B cell (primary cell): ENCODE results near the gene TEC. TPM values are rescaled to one million over a fixed set of nuclear protein-coding genes. Genes with fewer than 3 reads are reported as not detected.

ENCODE experiments used
- ATAC-seq: fragments of 200-7000 bp; cut with Tn5 transposase; one replicate; pipeline ENCODE4 v1.10.0; 2021; ENCODE audit warnings: low read depth, mild to moderate bottlenecking, moderate number of reproducible peaks, moderate library complexity
- CTCF ChIA-PET: fragments of 350-600 bp; sonication (Branson Sonifier 250); formaldehyde crosslinking; loops from one replicate; lab custom pipeline; 2021; ENCODE audit warnings: antibody characterized with exemption, inconsistent platforms; lab: Charles Lee
- POLR2A ChIA-PET: fragments of 350-600 bp; sonication (Branson Sonifier 250); formaldehyde crosslinking; loops from one replicate; lab custom pipeline; 2021; ENCODE audit warnings: antibody characterized with exemption; lab: Charles Lee
- DNase-seq: peaks from one replicate; pipeline ENCODE4 v3.0.0; 2013
- H2AFZ ChIP-seq: 2 replicates; pipeline ENCODE4 v1.6.1; 2012; ENCODE audit warnings: mild to moderate bottlenecking, low read depth, low read length; ENCODE audit not compliant: insufficient read depth, poor library complexity, severe bottlenecking
- H3K27ac ChIP-seq, 2 donors: 1 replicate in 1 of 2; 2 replicates in 1 of 2; pipeline ENCODE4 v1.5.1; 2012 to 2013; ENCODE audit warnings: low read length in 2 of 2, mild to moderate bottlenecking in 2 of 2, moderate library complexity in 1 of 2
- H3K27me3 ChIP-seq, 4 experiments: fragments of 200-600 bp in 1 of 4; sonication (generic) in 1 of 4; replicated peaks in 1 of 4; 1 replicate in 2 of 4; 2 replicates in 2 of 4; pipeline versions ENCODE4 v1.6.1 to v1.7.0; 2013 to 2016; ENCODE audit warnings: low read length in 3 of 4, mild to moderate bottlenecking in 2 of 4, mixed read lengths in 1 of 4, moderate library complexity in 1 of 4; ENCODE audit not compliant: insufficient read depth in 4 of 4, control insufficient read depth in 3 of 4; ENCODE audit errors: control extremely low read depth in 1 of 4
- H3K36me3 ChIP-seq, 2 experiments: replicated peaks in 1 of 2; 1 replicate in 1 of 2; 2 replicates in 1 of 2; pipeline versions ENCODE4 v1.6.1 to v1.7.1; 2013; ENCODE audit warnings: low read length in 1 of 2; ENCODE audit not compliant: insufficient read depth in 2 of 2, control insufficient read depth in 1 of 2; ENCODE audit errors: control extremely low read depth in 1 of 2, extremely low read depth in 1 of 2
- H3K4me1 ChIP-seq, 2 donors: fragments of 200-600 bp in 1 of 2; sonication (generic) in 1 of 2; 1 replicate in 1 of 2; 2 replicates in 1 of 2; pipeline versions ENCODE4 v1.5.1 to v1.6.1; 2013 to 2017; ENCODE audit warnings: low read length in 2 of 2; ENCODE audit not compliant: control insufficient read depth in 2 of 2, insufficient read depth in 2 of 2
- H3K4me2 ChIP-seq: replicated peaks from 2 replicates; pipeline ENCODE3; 2012; ENCODE audit warnings: mild to moderate bottlenecking, low read depth, low read length; ENCODE audit not compliant: poor library complexity, severe bottlenecking
- H3K4me3 ChIP-seq, 5 experiments: fragments of 200-600 bp in 1 of 5; sonication (generic) in 1 of 5; 1 replicate in 3 of 5; 2 replicates in 2 of 5; pipeline versions ENCODE4 v1.5.1 to v1.7.0; 2011 to 2016; ENCODE audit warnings: low read length in 4 of 5, mild to moderate bottlenecking in 4 of 5, low read depth in 2 of 5, control low read depth in 1 of 5, moderate library complexity in 1 of 5; ENCODE audit not compliant: insufficient read depth in 1 of 5; ENCODE audit errors: control extremely low read depth in 1 of 5, extremely low read depth in 1 of 5
- H3K79me2 ChIP-seq: fragments of 200-600 bp; sonication (generic); one replicate; pipeline ENCODE4 v1.6.0; 2016; ENCODE audit warnings: low read length; ENCODE audit not compliant: control insufficient read depth, insufficient read depth
- H3K9ac ChIP-seq: fragments of 200-600 bp; sonication (generic); 2 replicates; pipeline ENCODE4 v1.6.1; 2017; ENCODE audit warnings: mild to moderate bottlenecking, low read length, moderate library complexity
- H3K9me3 ChIP-seq, 3 donors: one replicate each; pipeline versions ENCODE4 v1.6.1 to v1.7.1; 2013; ENCODE audit warnings: low read length in 2 of 3; ENCODE audit not compliant: control insufficient read depth in 2 of 3, insufficient read depth in 1 of 3; ENCODE audit errors: control extremely low read depth in 1 of 3
- H4K20me1 ChIP-seq: 2 replicates; pipeline ENCODE4 v1.6.0; 2012; ENCODE audit warnings: mild to moderate bottlenecking, low read length; ENCODE audit not compliant: insufficient read depth, control insufficient read depth, poor library complexity, severe bottlenecking
- H3K27ac Mint-ChIP-seq: one replicate; pipeline ENCODE4 v1.8.0; 2021; ENCODE audit warnings: mixed read lengths
- H3K27me3 Mint-ChIP-seq: one replicate; pipeline ENCODE4 v1.8.0; 2021; ENCODE audit warnings: mixed read lengths
- H3K4me1 Mint-ChIP-seq: one replicate; pipeline ENCODE4 v1.8.0; 2021; ENCODE audit warnings: mixed read lengths
- H3K4me3 Mint-ChIP-seq: one replicate; pipeline ENCODE4 v1.8.0; 2021; ENCODE audit warnings: mixed read lengths
- H3K9me3 Mint-ChIP-seq: one replicate; pipeline ENCODE4 v1.8.0; 2022; ENCODE audit warnings: mixed read lengths; ENCODE audit not compliant: insufficient read depth
- CTCF ChIP-seq: fragments of 200-600 bp; IDR thresholded peaks from one replicate; pipeline ENCODE4 v1.8.0; 2022; ENCODE audit warnings: antibody characterized with exemption, mild to moderate bottlenecking
- EZH2 ChIP-seq: IDR thresholded peaks from 2 replicates; pipeline ENCODE4 v1.6.1; 2012; ENCODE audit warnings: borderline replicate concordance, low read depth, mild to moderate bottlenecking, moderate library complexity, low read length; ENCODE audit not compliant: insufficient read depth, poor library complexity, severe bottlenecking
- WGBS: methylation state at CpG from one replicate; pipeline ENCODE4 v1.1.5; 2013; ENCODE audit warnings: missing lambda C conversion rate; ENCODE audit not compliant: insufficient coverage; 5-methylcytosine and 5-hydroxymethylcytosine counted together
- intact Hi-C: fragments of 100-400 bp; cut with micrococcal nuclease; formaldehyde crosslinking; loops from one replicate; pipeline ENCODE4 v1.10.0; 2022
- polyA plus RNA-seq: library from polyadenylated mRNA; depleted of rRNA; stranded (reverse); fragments of >200 nt; gene quantifications from 2 replicates; pipeline ENCODE4 v1.2.3, GENCODE V29; 2012
- total RNA-seq, 2 donors: library from RNA; stranded (reverse); fragments of 120-200 nt in 1 of 2; gene quantifications; 1 replicate in 1 of 2; 2 replicates in 1 of 2; pipeline versions ENCODE4 v1.2.3 to v1.2.4, GENCODE V29; 2013 to 2022

The TEC gene
- total and polyA plus RNA-seq, 2 donors (not counting 1 experiment from before 2014, with no cell fraction given): 2.0 to 8.3 TPM

DNA sequence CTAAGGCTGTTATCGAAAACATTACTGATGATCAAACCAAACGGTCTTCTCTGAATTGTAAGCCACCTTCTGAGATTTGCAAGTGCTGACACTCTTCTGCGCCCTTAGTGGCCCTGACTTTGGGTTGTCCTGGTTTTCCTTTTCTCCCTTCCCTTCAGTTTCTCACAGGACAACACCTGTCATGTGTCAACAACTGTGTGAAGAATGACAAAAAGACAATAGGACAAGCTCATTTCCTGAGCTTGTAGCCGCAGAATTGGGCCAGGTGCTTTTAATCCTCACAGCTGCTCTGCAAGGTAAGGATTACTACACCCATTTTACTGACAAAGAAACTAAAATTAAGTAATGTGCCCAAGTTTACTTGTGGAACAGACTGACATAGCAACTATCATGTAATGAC is 90.7 kb downstream of the TEC start:
- POLR2A ChIA-PET: no interaction called here
- Mint-ChIP-seq H3K27me3 (no peaks in the 10 kb centered on the region), H3K4me1 (peaks cover 5% of the 10 kb centered on the region), H3K4me3 (no peak overlapping the region), H3K27ac (no peak overlapping the region), H3K9me3 (peaks cover 6% of the 10 kb centered on the region)
- WGBS: 79% methylated on average over 3 of the region's 4 CpGs
- no peak overlapping the region for H2AFZ ChIP-seq
- CTCF ChIA-PET: no interaction called here
- no peak overlapping the region for H3K9ac ChIP-seq
- no peaks in the 10 kb centered on the region for H4K20me1 ChIP-seq
- no peak for DNase-seq
- H3K4me2 ChIP-seq: no peak overlapping the region
- H3K27ac ChIP-seq: no peak overlapping the region
- TF ChIP-seq CTCF: no peak
- H3K9me3 ChIP-seq: peaks cover 0 to 10% (median 0%) of the 10 kb centered on the region in 3 donors
- H3K4me3 ChIP-seq: no peak overlapping the region
- no peak for ATAC-seq
- intact Hi-C loops: no loop called here
- peaks cover 0 to 9% of the 10 kb centered on the region in 2 experiments for H3K36me3 ChIP-seq
- H3K27me3 ChIP-seq: no peaks in the 10 kb centered on the region
- H3K79me2 ChIP-seq: peaks cover 4% of the 10 kb centered on the region
- no peaks in the 10 kb centered on the region for H3K4me1 ChIP-seq

GRCh38 chr4:48175806-48176205 is 93.8 kb downstream of the TEC start:
- TF ChIP-seq CTCF (no peak), EZH2 (no peak)
- Histone ChIP-seq H3K79me2 (no peaks in the 10 kb centered on the region), H3K36me3 (peaks cover 0 to 9% of the 10 kb centered on the region in 2 experiments), H3K27me3 (no peaks in the 10 kb centered on the region), H3K4me3 (no peak overlapping the region), H3K4me2 (no peak overlapping the region), H3K4me1 (no peaks in the 10 kb centered on the region), H3K9me3 (peaks cover 0 to 10% (median 0%) of the 10 kb centered on the region in 3 donors), H3K27ac (no peak overlapping the region), H2AFZ (no peak overlapping the region), H4K20me1 (no peaks in the 10 kb centered on the region), H3K9ac (no peak overlapping the region)
- ATAC-seq: no peak
- H3K4me1 Mint-ChIP-seq: peaks cover 10% of the 10 kb centered on the region
- POLR2A ChIA-PET: no interaction called here
- intact Hi-C loops: no loop called here
- no peak overlapping the region for H3K27ac Mint-ChIP-seq
- no peaks in the 10 kb centered on the region for H3K27me3 Mint-ChIP-seq
- H3K9me3 Mint-ChIP-seq: peaks cover 6% of the 10 kb centered on the region
- DNase-seq: no peak
- CTCF ChIA-PET: no interaction called here
- H3K4me3 Mint-ChIP-seq: no peak overlapping the region
